ENCODE measurements around the gene PARVG.

PARVG gene

GRCh38 chr22:44221710-44222475 is 41.2 kb downstream of the PARVG start:
- Histone ChIP-seq H3K9me2 (replicated peaks; ENCODE audit: insufficient read depth, low read length) (no peaks in the 10 kb centered on the region), H2AFZ (ENCODE audit: low read length) (no peak overlapping the region), H3K9me3 (replicated peaks; ENCODE audit: insufficient read depth, low read length) (no peaks in the 10 kb centered on the region), H3K27ac (ENCODE audit: low read length) (no peak overlapping the region), H3K27me3 (replicated peaks; ENCODE audit: insufficient read depth, low read length) (peaks cover 91% of the 10 kb centered on the region), H3K79me2 (ENCODE audit: low read length) (no peaks in the 10 kb centered on the region), H3K4me3 (ENCODE audit: low read length) (no peak overlapping the region), H3K4me1 (ENCODE audit: low read length) (no peaks in the 10 kb centered on the region), H4K20me1 (ENCODE audit: insufficient read depth, low read length) (no peaks in the 10 kb centered on the region), H3F3A (ENCODE audit: insufficient read depth, low read length) (no peaks in the 10 kb centered on the region), H3K9ac (ENCODE audit: low read length) (no peak overlapping the region), H3K4me2 (ENCODE audit: low read depth, low read length) (no peak overlapping the region), H3K36me3 (replicated peaks; ENCODE audit: insufficient read depth, low read length) (no peaks in the 10 kb centered on the region)
- DNase-seq: no peak
- TF ChIP-seq, protein P1, sequence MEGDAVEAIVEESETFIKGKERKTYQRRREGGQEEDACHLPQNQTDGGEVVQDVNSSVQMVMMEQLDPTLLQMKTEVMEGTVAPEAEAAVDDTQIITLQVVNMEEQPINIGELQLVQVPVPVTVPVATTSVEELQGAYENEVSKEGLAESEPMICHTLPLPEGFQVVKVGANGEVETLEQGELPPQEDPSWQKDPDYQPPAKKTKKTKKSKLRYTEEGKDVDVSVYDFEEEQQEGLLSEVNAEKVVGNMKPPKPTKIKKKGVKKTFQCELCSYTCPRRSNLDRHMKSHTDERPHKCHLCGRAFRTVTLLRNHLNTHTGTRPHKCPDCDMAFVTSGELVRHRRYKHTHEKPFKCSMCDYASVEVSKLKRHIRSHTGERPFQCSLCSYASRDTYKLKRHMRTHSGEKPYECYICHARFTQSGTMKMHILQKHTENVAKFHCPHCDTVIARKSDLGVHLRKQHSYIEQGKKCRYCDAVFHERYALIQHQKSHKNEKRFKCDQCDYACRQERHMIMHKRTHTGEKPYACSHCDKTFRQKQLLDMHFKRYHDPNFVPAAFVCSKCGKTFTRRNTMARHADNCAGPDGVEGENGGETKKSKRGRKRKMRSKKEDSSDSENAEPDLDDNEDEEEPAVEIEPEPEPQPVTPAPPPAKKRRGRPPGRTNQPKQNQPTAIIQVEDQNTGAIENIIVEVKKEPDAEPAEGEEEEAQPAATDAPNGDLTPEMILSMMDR (IDR thresholded peaks at IDR 0.05; ENCODE audit: low read length): no peak
- TF ChIP-seq EZH2phosphoT487 (IDR thresholded peaks at IDR 0.05; ENCODE audit: low read length) (no peak), EZH2 (optimal IDR thresholded peaks at IDR 0.05; ENCODE audit: low read depth, low read length) (no peak)

GRCh38 chr22:44224166-44224565 is 43.4 kb downstream of the PARVG start:
- no peaks in the 10 kb centered on the region for H3K4me1 ChIP-seq (ENCODE audit: low read length)

GRCh38 chr22:44225091-44225689 is 44.5 kb downstream of the PARVG start:
- Histone ChIP-seq H3K4me3 (ENCODE audit: low read length) (no peak overlapping the region), H3K36me3 (replicated peaks; ENCODE audit: insufficient read depth, low read length) (no peaks in the 10 kb centered on the region), H3K4me1 (ENCODE audit: low read length) (no peaks in the 10 kb centered on the region), H2AFZ (ENCODE audit: low read length) (no peak overlapping the region), H3K79me2 (ENCODE audit: low read length) (no peaks in the 10 kb centered on the region), H3K27me3 (replicated peaks; ENCODE audit: insufficient read depth, low read length) (peaks cover 81% of the 10 kb centered on the region), H3K9ac (ENCODE audit: low read length) (no peak overlapping the region), H3F3A (ENCODE audit: insufficient read depth, low read length) (no peaks in the 10 kb centered on the region), H3K9me2 (replicated peaks; ENCODE audit: insufficient read depth, low read length) (no peaks in the 10 kb centered on the region), H3K4me2 (ENCODE audit: low read depth, low read length) (no peak overlapping the region), H3K27ac (ENCODE audit: low read length) (no peak overlapping the region), H3K9me3 (replicated peaks; ENCODE audit: insufficient read depth, low read length) (no peaks in the 10 kb centered on the region), H4K20me1 (ENCODE audit: insufficient read depth, low read length) (no peaks in the 10 kb centered on the region)
- no peak for TF ChIP-seq EZH2phosphoT487 (IDR thresholded peaks at IDR 0.05; ENCODE audit: low read length)
- no peak for TF ChIP-seq EZH2 (optimal IDR thresholded peaks at IDR 0.05; ENCODE audit: low read depth, low read length)
- TF ChIP-seq, protein P1 (IDR thresholded peaks at IDR 0.05; ENCODE audit: low read length): no peak
- no peak for DNase-seq

More at GRCh38 chr22:44224166-44224565, 43.4 kb downstream of the PARVG start:
- TF ChIP-seq EZH2 (optimal IDR thresholded peaks at IDR 0.05; ENCODE audit: low read depth, low read length): no peak
- TF ChIP-seq, protein P1 (IDR thresholded peaks at IDR 0.05; ENCODE audit: low read length): no peak
- TF ChIP-seq EZH2phosphoT487 (IDR thresholded peaks at IDR 0.05; ENCODE audit: low read length): no peak
- Histone ChIP-seq H2AFZ (ENCODE audit: low read length) (no peak overlapping the region), H3K4me2 (ENCODE audit: low read depth, low read length) (no peak overlapping the region), H3K9ac (ENCODE audit: low read length) (no peak overlapping the region), H3K9me3 (replicated peaks; ENCODE audit: insufficient read depth, low read length) (no peaks in the 10 kb centered on the region), H3F3A (ENCODE audit: insufficient read depth, low read length) (no peaks in the 10 kb centered on the region), H3K9me2 (replicated peaks; ENCODE audit: insufficient read depth, low read length) (no peaks in the 10 kb centered on the region), H3K27me3 (replicated peaks; ENCODE audit: insufficient read depth, low read length) (peaks cover 86% of the 10 kb centered on the region), H3K36me3 (replicated peaks; ENCODE audit: insufficient read depth, low read length) (no peaks in the 10 kb centered on the region), H3K27ac (ENCODE audit: low read length) (no peak overlapping the region), H3K4me3 (ENCODE audit: low read length) (no peak overlapping the region), H4K20me1 (ENCODE audit: insufficient read depth, low read length) (no peaks in the 10 kb centered on the region), H3K79me2 (ENCODE audit: low read length) (no peaks in the 10 kb centered on the region)
- no peak for DNase-seq
